ENCODE measurements around the gene TMX2.

Gene TMX2, protein sequence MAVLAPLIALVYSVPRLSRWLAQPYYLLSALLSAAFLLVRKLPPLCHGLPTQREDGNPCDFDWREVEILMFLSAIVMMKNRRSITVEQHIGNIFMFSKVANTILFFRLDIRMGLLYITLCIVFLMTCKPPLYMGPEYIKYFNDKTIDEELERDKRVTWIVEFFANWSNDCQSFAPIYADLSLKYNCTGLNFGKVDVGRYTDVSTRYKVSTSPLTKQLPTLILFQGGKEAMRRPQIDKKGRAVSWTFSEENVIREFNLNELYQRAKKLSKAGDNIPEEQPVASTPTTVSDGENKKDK

GRCh38 chr11:57712256-57713150, at the start of gene TMX2:
TMX2 (plus strand) TSS chr11:57712593; CDS start chr11:57712619, 26 bp downstream.
- Histone ChIP-seq H3K27ac (peak within 1 kb of the TSS; percentile 73), H3K4me3 (ENCODE audit: low read depth, low read length) (peak within 1 kb of the TSS; percentile 100), H3K36me3 (replicated peaks) (no peaks in the 10 kb centered on the region), H3K27me3 (replicated peaks) (no peaks in the 10 kb centered on the region)
- in situ Hi-C loops (cut with HindIII; ENCODE audit: low pct_ligation_motif_present, low sequenced_read_pairs), result no loop called here
- no peak for TF ChIP-seq CTCF (IDR thresholded peaks at IDR 0.05; ENCODE audit: low read depth, low read length, missing control alignments)
- DNase-seq, result peak; percentile 99

DNA sequence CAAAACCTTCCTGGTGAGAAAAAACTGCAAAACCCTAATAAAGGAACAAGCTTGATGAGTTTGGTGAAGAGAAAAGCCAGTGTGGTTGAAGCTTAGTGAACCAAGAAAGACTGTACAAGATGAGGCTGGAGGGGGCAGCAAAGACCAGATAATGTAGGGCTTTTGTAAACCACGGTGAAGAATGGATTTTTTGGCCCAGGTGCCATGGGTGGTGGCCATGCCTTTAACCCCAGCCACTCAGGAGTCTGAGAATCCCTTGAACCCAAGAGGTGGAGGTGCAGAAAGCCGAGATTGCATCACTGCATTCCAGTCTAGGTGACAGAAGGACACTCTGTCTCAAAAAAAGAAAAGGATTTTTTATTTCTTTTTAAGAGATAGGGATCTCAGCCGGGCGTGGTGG, 49.5 kb upstream of the TMX2 start:
- H3K27me3 ChIP-seq (replicated peaks), result no peaks in the 10 kb centered on the region
- H3K4me3 ChIP-seq (ENCODE audit: low read depth, low read length), result no peak overlapping the region
- TF ChIP-seq CTCF (IDR thresholded peaks at IDR 0.05; ENCODE audit: low read depth, low read length, missing control alignments), result no peak
- in situ Hi-C loops (cut with HindIII; ENCODE audit: low pct_ligation_motif_present, low sequenced_read_pairs), result no loop called here
- no peak overlapping the region for H3K27ac ChIP-seq
- H3K36me3 ChIP-seq (replicated peaks), result peaks cover 28% of the 10 kb centered on the region
- DNase-seq, result no peak

GRCh38 chr11:57663975-57664374, 48.4 kb upstream of the TMX2 start:
- Histone ChIP-seq H3K36me3 (replicated peaks) (peaks cover 28% of the 10 kb centered on the region), H3K4me3 (ENCODE audit: low read depth, low read length) (no peak overlapping the region), H3K27ac (no peak overlapping the region), H3K27me3 (replicated peaks) (no peaks in the 10 kb centered on the region)
- TF ChIP-seq CTCF (IDR thresholded peaks at IDR 0.05; ENCODE audit: low read depth, low read length, missing control alignments), result no peak
- in situ Hi-C loops (cut with HindIII; ENCODE audit: low pct_ligation_motif_present, low sequenced_read_pairs), result no loop called here
- DNase-seq, result no peak

- Histone ChIP-seq H3K27me3 (replicated peaks) (no peaks in the 10 kb centered on the region), H3K4me3 (ENCODE audit: low read depth, low read length) (peak overlapping the region; percentile 90), H3K27ac (peak overlapping the region; percentile 100), H3K36me3 (replicated peaks) (peaks cover 6% of the 10 kb centered on the region)
- in situ Hi-C loops (cut with HindIII; ENCODE audit: low pct_ligation_motif_present, low sequenced_read_pairs), result no loop called here
- no peak for TF ChIP-seq CTCF (IDR thresholded peaks at IDR 0.05; ENCODE audit: low read depth, low read length, missing control alignments)
- DNase-seq, result peak; percentile 98
Observed at GRCh38 chr11:57667117-57667735, 45.2 kb upstream of the TMX2 start.

DNA sequence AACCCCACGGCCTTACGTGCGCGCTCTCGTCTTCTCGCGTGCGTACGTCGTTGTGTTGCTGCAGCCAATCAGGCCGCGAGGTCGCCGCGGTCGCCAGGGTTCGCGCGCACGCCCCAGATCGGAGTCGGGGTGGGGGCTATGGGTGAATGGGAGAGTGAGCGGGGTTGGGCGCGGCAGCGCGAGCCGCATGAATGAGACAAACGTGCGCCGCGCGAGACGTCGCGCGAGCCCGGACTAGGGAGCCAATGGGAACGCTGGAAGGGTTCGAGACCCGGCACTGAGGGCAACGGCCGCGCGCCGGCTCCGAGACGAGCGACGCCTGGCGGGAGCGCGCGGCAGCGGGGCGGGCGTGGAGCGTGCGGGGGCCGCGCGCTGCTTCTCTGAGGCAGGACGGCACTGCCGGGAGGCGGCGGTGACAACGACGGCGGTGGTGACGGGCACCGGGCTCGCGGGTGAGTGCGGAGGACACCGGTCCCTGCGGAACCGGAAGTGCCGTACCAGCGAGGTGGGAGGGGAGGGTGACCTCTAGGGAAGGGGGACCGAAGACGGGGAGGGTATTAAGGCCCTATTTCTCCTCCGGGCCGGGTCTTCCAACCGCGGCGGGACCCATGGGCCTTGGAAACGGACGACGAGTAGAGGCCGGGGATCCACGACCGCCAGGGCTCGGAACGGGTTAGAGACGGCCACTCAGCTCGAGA, 44.5 kb upstream of the TMX2 start, which contains the start of gene ZDHHC5:
Gene ZDHHC5, plus strand, starts transcription at position 379 of the 698 bp plus-strand sequence. CDS start 4,977 bp downstream, outside the sequence.
- H3K4me3 ChIP-seq (ENCODE audit: low read depth, low read length), result peak within 1 kb of the TSS; percentile 90
- H3K36me3 ChIP-seq (replicated peaks), result peaks cover 6% of the 10 kb centered on the region
- DNase-seq, result peak; percentile 99
- peak; percentile 33 for TF ChIP-seq CTCF (IDR thresholded peaks at IDR 0.05; ENCODE audit: low read depth, low read length, missing control alignments)
- H3K27ac ChIP-seq, result peak within 1 kb of the TSS; percentile 100
- no peaks in the 10 kb centered on the region for H3K27me3 ChIP-seq (replicated peaks)
- in situ Hi-C loops (cut with HindIII; ENCODE audit: low pct_ligation_motif_present, low sequenced_read_pairs), result no loop called here
